ENCODE results near the gene ZNF148.

The ZNF148 gene

DNA sequence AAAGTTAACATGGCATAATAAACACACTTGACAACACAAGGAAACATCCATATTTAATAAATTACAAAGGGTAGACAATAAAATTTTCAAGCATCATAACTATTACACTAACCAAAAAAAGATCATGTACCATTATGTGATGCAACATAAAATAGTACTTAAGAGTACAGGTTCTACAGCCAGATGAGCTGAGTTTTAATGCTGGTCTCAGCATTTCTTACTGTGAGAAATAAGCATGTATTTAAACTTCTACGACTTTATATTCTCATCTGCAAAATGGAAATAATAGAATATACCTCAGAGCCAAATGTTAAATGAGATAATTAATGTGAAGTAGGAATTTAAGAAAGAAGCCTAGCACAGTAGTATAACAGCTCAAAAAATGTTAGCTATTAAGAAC is 128.9 kb downstream of the ZNF148 start:
- Histone ChIP-seq H3K4me2 (ENCODE audit: low read depth, low read length) (no peak overlapping the region), H3K4me1 (ENCODE audit: low read length) (no peaks in the 10 kb centered on the region), H3K4me3 (ENCODE audit: low read length) (no peak overlapping the region), H3K36me3 (replicated peaks; ENCODE audit: insufficient read depth, low read length) (no peaks in the 10 kb centered on the region), H3K79me2 (ENCODE audit: low read length) (no peaks in the 10 kb centered on the region), H3K9me3 (replicated peaks; ENCODE audit: insufficient read depth, low read length) (no peaks in the 10 kb centered on the region), H3K27me3 (replicated peaks; ENCODE audit: insufficient read depth, low read length) (no peaks in the 10 kb centered on the region), H3K9me2 (replicated peaks; ENCODE audit: insufficient read depth, low read length) (no peaks in the 10 kb centered on the region), H3F3A (ENCODE audit: insufficient read depth, low read length) (no peaks in the 10 kb centered on the region), H3K27ac (ENCODE audit: low read length) (no peak overlapping the region), H3K9ac (ENCODE audit: low read length) (no peak overlapping the region), H4K20me1 (ENCODE audit: insufficient read depth, low read length) (no peaks in the 10 kb centered on the region), H2AFZ (ENCODE audit: low read length) (no peak overlapping the region)
- TF ChIP-seq EZH2 (optimal IDR thresholded peaks at IDR 0.05; ENCODE audit: low read depth, low read length) (no peak), CTCF (IDR thresholded peaks at IDR 0.05; ENCODE audit: low read length) (no peak), EZH2phosphoT487 (IDR thresholded peaks at IDR 0.05; ENCODE audit: low read length) (no peak)
- no peak for DNase-seq

DNA sequence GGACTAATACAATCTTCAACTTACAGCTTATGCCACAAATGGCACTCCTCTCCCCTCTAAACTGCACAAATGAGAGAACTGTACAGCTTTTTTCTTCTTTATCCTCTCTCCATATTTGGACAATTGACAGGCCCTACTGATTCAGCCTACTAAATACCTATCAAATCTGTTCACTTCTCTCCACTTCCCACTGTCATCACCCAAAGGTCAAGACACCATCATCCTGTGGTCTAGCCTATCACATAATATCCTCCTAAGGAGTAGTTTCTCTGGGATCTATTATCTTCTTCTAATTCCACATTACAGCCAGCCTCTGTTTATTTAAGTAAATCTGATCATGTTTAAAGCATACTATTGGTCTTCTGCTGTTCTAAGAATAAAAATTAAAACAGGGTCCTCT is 129.6 kb downstream of the ZNF148 start:
- no peak overlapping the region for H3K9ac ChIP-seq (ENCODE audit: low read length)
- no peaks in the 10 kb centered on the region for H3K4me1 ChIP-seq (ENCODE audit: low read length)
- TF ChIP-seq EZH2 (optimal IDR thresholded peaks at IDR 0.05; ENCODE audit: low read depth, low read length): no peak
- H3K9me3 ChIP-seq (replicated peaks; ENCODE audit: insufficient read depth, low read length): no peaks in the 10 kb centered on the region
- no peaks in the 10 kb centered on the region for H4K20me1 ChIP-seq (ENCODE audit: insufficient read depth, low read length)
- no peak overlapping the region for H3K4me3 ChIP-seq (ENCODE audit: low read length)
- DNase-seq: no peak
- no peaks in the 10 kb centered on the region for H3K36me3 ChIP-seq (replicated peaks; ENCODE audit: insufficient read depth, low read length)
- H3K9me2 ChIP-seq (replicated peaks; ENCODE audit: insufficient read depth, low read length): no peaks in the 10 kb centered on the region
- no peaks in the 10 kb centered on the region for H3K27me3 ChIP-seq (replicated peaks; ENCODE audit: insufficient read depth, low read length)
- H3K79me2 ChIP-seq (ENCODE audit: low read length): no peaks in the 10 kb centered on the region
- H3K27ac ChIP-seq (ENCODE audit: low read length): no peak overlapping the region
- H3F3A ChIP-seq (ENCODE audit: insufficient read depth, low read length): no peaks in the 10 kb centered on the region
- H3K4me2 ChIP-seq (ENCODE audit: low read depth, low read length): no peak overlapping the region
- H2AFZ ChIP-seq (ENCODE audit: low read length): no peak overlapping the region

DNA sequence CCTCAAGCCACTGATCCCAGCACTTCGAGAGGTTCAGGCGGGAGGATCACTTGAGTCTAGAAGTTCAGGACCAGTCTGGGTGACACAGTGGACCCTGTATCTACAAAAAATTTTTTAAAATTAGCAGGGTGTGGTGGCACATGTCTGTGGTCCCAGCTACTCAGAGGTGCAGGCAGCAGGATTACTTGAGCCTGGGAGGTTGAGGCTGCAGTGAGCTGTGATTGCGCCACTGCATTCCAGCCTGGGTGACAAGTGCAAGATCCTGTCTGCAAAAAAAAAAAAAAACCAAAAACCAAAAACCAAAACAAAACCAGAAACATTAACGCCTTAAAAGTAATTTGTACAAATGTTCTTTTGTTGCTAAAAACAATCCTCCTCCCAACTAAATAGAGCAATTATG is 134.6 kb downstream of the ZNF148 start:
- Histone ChIP-seq H3K36me3 (replicated peaks; ENCODE audit: insufficient read depth, low read length) (no peaks in the 10 kb centered on the region), H3K9me3 (replicated peaks; ENCODE audit: insufficient read depth, low read length) (no peaks in the 10 kb centered on the region), H3K9ac (ENCODE audit: low read length) (no peak overlapping the region), H4K20me1 (ENCODE audit: insufficient read depth, low read length) (no peaks in the 10 kb centered on the region), H3K4me1 (ENCODE audit: low read length) (no peaks in the 10 kb centered on the region), H3K27me3 (replicated peaks; ENCODE audit: insufficient read depth, low read length) (no peaks in the 10 kb centered on the region), H3K27ac (ENCODE audit: low read length) (no peak overlapping the region), H3K9me2 (replicated peaks; ENCODE audit: insufficient read depth, low read length) (no peaks in the 10 kb centered on the region), H3K4me2 (ENCODE audit: low read depth, low read length) (no peak overlapping the region), H3F3A (ENCODE audit: insufficient read depth, low read length) (no peaks in the 10 kb centered on the region), H3K79me2 (ENCODE audit: low read length) (no peaks in the 10 kb centered on the region), H2AFZ (ENCODE audit: low read length) (no peak overlapping the region), H3K4me3 (ENCODE audit: low read length) (no peak overlapping the region)
- no peak for DNase-seq
- TF ChIP-seq EZH2phosphoT487 (IDR thresholded peaks at IDR 0.05; ENCODE audit: low read length): no peak
- TF ChIP-seq EZH2 (optimal IDR thresholded peaks at IDR 0.05; ENCODE audit: low read depth, low read length): no peak
- no peak for TF ChIP-seq CTCF (IDR thresholded peaks at IDR 0.05; ENCODE audit: low read length)

DNA sequence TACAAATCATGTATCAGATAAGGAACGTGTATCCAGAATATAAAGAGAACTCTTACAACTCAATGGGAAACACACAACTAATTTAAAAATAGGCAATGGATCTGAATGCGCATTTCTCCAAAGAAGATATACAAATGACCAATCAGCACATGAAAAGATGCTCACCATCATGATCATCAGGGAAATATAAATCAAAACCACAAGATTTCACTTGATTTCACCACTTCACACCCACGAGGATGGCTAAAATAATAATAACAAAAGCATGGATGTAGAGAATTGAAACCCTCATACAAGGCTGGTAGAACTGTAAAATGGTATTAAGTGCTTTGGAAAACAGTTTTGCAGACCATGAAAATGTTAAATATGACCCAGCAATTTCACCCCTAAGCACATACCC is 135.9 kb downstream of the ZNF148 start:
- H4K20me1 ChIP-seq (ENCODE audit: insufficient read depth, low read length): no peaks in the 10 kb centered on the region
- no peak overlapping the region for H3K27ac ChIP-seq (ENCODE audit: low read length)
- H3K4me1 ChIP-seq (ENCODE audit: low read length): no peaks in the 10 kb centered on the region
- no peaks in the 10 kb centered on the region for H3K9me2 ChIP-seq (replicated peaks; ENCODE audit: insufficient read depth, low read length)
- no peak for DNase-seq
- no peaks in the 10 kb centered on the region for H3K79me2 ChIP-seq (ENCODE audit: low read length)
- H3K9ac ChIP-seq (ENCODE audit: low read length): no peak overlapping the region
- H3K27me3 ChIP-seq (replicated peaks; ENCODE audit: insufficient read depth, low read length): no peaks in the 10 kb centered on the region
- no peaks in the 10 kb centered on the region for H3K9me3 ChIP-seq (replicated peaks; ENCODE audit: insufficient read depth, low read length)
- H2AFZ ChIP-seq (ENCODE audit: low read length): no peak overlapping the region
- H3K4me3 ChIP-seq (ENCODE audit: low read length): no peak overlapping the region
- no peak for TF ChIP-seq EZH2phosphoT487 (IDR thresholded peaks at IDR 0.05; ENCODE audit: low read length)
- TF ChIP-seq CTCF (IDR thresholded peaks at IDR 0.05; ENCODE audit: low read length): no peak
- no peak for TF ChIP-seq EZH2 (optimal IDR thresholded peaks at IDR 0.05; ENCODE audit: low read depth, low read length)
- no peaks in the 10 kb centered on the region for H3F3A ChIP-seq (ENCODE audit: insufficient read depth, low read length)
- no peak overlapping the region for H3K4me2 ChIP-seq (ENCODE audit: low read depth, low read length)
- H3K36me3 ChIP-seq (replicated peaks; ENCODE audit: insufficient read depth, low read length): no peaks in the 10 kb centered on the region
